Testis (tissue), 3 donors: ENCODE measurements around the gene LCP2. TPM values are rescaled to one million over a fixed set of nuclear protein-coding genes. Genes with fewer than 3 reads are reported as not detected.

Experiments
- DNase-seq: peaks from one replicate; pipeline ENCODE4 v3.0.0-alpha.2; 2019
- H3K27ac ChIP-seq, 2 donors: fragments of 200-600 bp; sonication (generic); one replicate each; pipeline ENCODE4 v1.5.1; 2019
- H3K27me3 ChIP-seq: fragments of 200-600 bp; sonication (generic); one replicate; pipeline ENCODE4 v1.5.1; 2019
- H3K36me3 ChIP-seq: fragments of 200-600 bp; sonication (generic); one replicate; pipeline ENCODE4 v1.5.1; 2017; ENCODE audit warnings: low read depth; ENCODE audit errors: missing control alignments
- H3K4me1 ChIP-seq: fragments of 200-600 bp; sonication (generic); one replicate; pipeline ENCODE4 v1.5.1; 2019
- H3K4me3 ChIP-seq, 2 donors: fragments of 200-600 bp; sonication (generic); one replicate each; pipeline ENCODE4 v1.5.1; 2017 to 2019
- H3K9me3 ChIP-seq: fragments of 200-600 bp; sonication (generic); one replicate; pipeline ENCODE4 v1.5.1; 2017
- POLR2A ChIP-seq: fragments of 450-650 bp; IDR thresholded peaks from one replicate; pipeline ENCODE4 v1.6.1; 2017; ENCODE audit warnings: antibody characterized with exemption, mild to moderate bottlenecking, moderate library complexity
- WGBS, 2 donors: methylation state at CpG; one replicate each; pipeline ENCODE4 v1.1.5; 2018; 5-methylcytosine and 5-hydroxymethylcytosine counted together
- intact Hi-C: fragments of 100-400 bp; cut with DNase I; formaldehyde crosslinking; loops from one replicate; pipeline ENCODE4 v1.15.1; 2023; ENCODE audit warnings: low total_unique reads
- polyA plus RNA-seq: library from polyadenylated mRNA; stranded (reverse); fragments of 350-450 nt; fragmentation: Illumina TruSeq; extraction: RNeasy Lipid Tissue Mini Kit (QIAGEN cat#74804); gene quantifications from one replicate; pipeline ENCODE4 v1.2.3, GENCODE V29; 2014; ENCODE audit warnings: low read depth, low replicate concordance; ENCODE audit not compliant: insufficient read depth
- total RNA-seq, 2 donors: library from RNA; depleted of rRNA; stranded (reverse); fragments of >200 nt; gene quantifications; one replicate each; pipeline ENCODE4 v1.2.3, GENCODE V29; 2016
- TF ChIP-seq, protein P1 (sequence below), 3 experiments: fragments of 450-650 bp in 2 of 3; fragments of 200-600 bp in 1 of 3; sonication (generic) in 1 of 3; IDR thresholded peaks; one replicate each; pipeline ENCODE4 v1.5.1; 2016 to 2019; ENCODE audit warnings: antibody characterized with exemption in 3 of 3, mild to moderate bottlenecking in 2 of 3, moderate library complexity in 1 of 3

The LCP2 gene
- total and polyA plus RNA-seq, 3 donors from 2014 or later, result 8.6 to 14.2 (median 11.5) TPM

DNA sequence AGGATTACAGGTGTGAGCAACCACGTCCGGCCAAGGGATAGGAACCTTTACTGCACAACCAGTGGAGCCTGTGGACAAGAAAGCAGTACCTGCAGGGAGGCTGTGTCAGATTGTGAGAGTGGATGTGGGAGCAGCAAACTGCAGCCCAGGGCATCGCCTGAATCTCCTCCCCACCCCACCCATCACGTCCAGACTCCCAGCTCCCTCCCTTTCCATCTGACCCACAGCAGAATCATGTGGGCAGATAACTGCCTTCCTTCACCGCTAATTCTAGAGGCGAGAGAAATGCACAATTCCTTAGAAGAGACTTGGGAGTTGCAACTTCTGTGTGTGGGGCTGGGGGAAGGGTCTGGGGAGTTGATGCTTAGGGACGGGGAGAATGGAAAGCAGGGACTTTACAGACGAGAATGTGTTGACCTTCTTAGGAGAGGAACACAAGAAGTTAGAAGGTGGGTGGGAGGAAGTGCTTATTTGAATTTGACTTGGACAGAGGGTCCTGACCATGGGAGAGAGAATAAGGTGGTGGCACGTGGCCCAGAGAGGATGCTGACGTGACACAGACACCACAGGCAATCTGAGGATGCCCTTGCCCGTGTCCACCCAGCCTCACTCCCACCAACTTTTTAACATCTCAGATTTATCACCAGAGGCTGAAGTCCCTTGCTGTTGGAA lies 4.5 kb upstream of the LCP2 start:
- Histone ChIP-seq H3K27me3 (no peaks in the 10 kb centered on the region), H3K36me3 (no peaks in the 10 kb centered on the region), H3K4me3 (no peak overlapping the region), H3K27ac (no peak overlapping the region), H3K9me3 (no peaks in the 10 kb centered on the region), H3K4me1 (peaks cover 26% of the 10 kb centered on the region)
- intact Hi-C loops, result no loop called here
- 68 to 73% methylated on average over 11 of the region's 11 CpGs for WGBS, 2 donors
- TF ChIP-seq, protein P1, sequence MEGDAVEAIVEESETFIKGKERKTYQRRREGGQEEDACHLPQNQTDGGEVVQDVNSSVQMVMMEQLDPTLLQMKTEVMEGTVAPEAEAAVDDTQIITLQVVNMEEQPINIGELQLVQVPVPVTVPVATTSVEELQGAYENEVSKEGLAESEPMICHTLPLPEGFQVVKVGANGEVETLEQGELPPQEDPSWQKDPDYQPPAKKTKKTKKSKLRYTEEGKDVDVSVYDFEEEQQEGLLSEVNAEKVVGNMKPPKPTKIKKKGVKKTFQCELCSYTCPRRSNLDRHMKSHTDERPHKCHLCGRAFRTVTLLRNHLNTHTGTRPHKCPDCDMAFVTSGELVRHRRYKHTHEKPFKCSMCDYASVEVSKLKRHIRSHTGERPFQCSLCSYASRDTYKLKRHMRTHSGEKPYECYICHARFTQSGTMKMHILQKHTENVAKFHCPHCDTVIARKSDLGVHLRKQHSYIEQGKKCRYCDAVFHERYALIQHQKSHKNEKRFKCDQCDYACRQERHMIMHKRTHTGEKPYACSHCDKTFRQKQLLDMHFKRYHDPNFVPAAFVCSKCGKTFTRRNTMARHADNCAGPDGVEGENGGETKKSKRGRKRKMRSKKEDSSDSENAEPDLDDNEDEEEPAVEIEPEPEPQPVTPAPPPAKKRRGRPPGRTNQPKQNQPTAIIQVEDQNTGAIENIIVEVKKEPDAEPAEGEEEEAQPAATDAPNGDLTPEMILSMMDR (IDR thresholded peaks at IDR 0.05), result no peak
- TF ChIP-seq POLR2A, result no peak
- DNase-seq, result no peak

- peaks cover 16% of the 10 kb centered on the region for H3K4me1 ChIP-seq
- DNase-seq, result no peak
- H3K27ac ChIP-seq, result no peak overlapping the region
Measured at GRCh38 chr5:170301149-170301548, 3.6 kb upstream of the LCP2 start.

DNA sequence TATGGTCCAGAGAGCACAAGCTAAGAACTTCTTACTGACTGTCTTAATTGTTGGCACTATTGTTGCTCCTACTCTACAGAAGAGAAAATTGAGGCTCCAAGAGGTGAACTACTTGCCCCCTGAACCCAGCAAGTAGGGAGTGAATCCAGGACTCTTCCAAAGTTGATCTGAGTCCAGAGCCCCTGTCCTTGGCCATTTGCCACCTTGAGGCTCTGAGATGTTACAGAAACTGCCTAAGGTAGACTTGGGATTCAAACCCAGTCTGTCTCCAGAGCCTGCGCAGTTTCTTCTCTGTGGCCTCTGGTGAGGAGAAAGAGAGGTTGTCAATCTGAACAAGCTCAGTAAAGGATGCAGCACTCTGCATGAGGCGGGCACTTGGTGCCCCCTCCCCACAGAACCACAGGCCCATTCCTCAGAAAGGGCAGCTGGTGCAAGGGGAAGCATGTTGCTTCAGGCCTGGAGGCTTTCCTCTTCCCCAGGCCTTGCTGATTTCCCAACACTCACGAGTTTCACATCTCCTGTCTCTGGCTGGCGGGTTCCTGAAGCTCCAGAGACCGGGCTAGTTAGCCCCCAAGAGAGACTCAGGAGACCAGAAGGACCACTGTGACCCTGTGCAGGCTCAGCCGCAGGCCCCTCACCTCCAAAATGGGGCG lies 2.9 kb upstream of the LCP2 start:
- TF ChIP-seq POLR2A, result no peak
- TF ChIP-seq, protein P1 (IDR thresholded peaks at IDR 0.05), result no peak
- DNase-seq, result no peak
- H3K4me3 ChIP-seq, result no peak overlapping the region
- H3K27ac ChIP-seq, result no peak overlapping the region
- no peaks in the 10 kb centered on the region for H3K36me3 ChIP-seq
- peaks cover 14% of the 10 kb centered on the region for H3K4me1 ChIP-seq
- intact Hi-C loops, result no loop called here
- no peaks in the 10 kb centered on the region for H3K9me3 ChIP-seq
- 91 to 95% methylated on average over 6 to 7 of the region's 7 CpGs for WGBS, 2 donors
- H3K27me3 ChIP-seq, result no peaks in the 10 kb centered on the region

More at GRCh38 chr5:170301149-170301548, 3.6 kb upstream of the LCP2 start:
- TF ChIP-seq, protein P1 (IDR thresholded peaks at IDR 0.05), result no peak
- no peak for TF ChIP-seq POLR2A
- Histone ChIP-seq H3K4me3 (no peak overlapping the region), H3K36me3 (no peaks in the 10 kb centered on the region), H3K9me3 (no peaks in the 10 kb centered on the region), H3K27me3 (no peaks in the 10 kb centered on the region)
- WGBS, 2 donors, result 84 to 92% methylated on average over 9 of the region's 9 CpGs
- intact Hi-C loops, result no loop called here

- no peaks in the 10 kb centered on the region for H3K4me1 ChIP-seq
- H3K27ac ChIP-seq, result peak overlapping the region in 1 of 2 donors; percentile 58
- TF ChIP-seq POLR2A, result no peak
- TF ChIP-seq, protein P1 (IDR thresholded peaks at IDR 0.05), result no peak
- intact Hi-C loops, result no loop called here
- WGBS, 2 donors, result 78 to 81% methylated on average over 12 of the region's 12 CpGs
- H3K9me3 ChIP-seq, result no peaks in the 10 kb centered on the region
- no peaks in the 10 kb centered on the region for H3K36me3 ChIP-seq
- peak overlapping the region; percentile 30 to 31 for H3K4me3 ChIP-seq
- DNase-seq, result no peak
- H3K27me3 ChIP-seq, result no peaks in the 10 kb centered on the region
Measured at GRCh38 chr5:170296935-170297588, 515 bp downstream of the LCP2 start.
